K562 (cell line): ENCODE results near the gene CARD9. TPM values are rescaled to one million over a fixed set of nuclear protein-coding genes. Genes with fewer than 3 reads are reported as not detected.

Experiments used
- ATAC-seq: fragments of 200-7000 bp; cut with Tn5 transposase; 3 replicates; pipeline ENCODE4 v1.9.1; 2020; ENCODE audit warnings: moderate library complexity
- BruUV-seq: library from RNA; stranded (reverse); fragments of 400-500 nt; replicated peaks from 2 replicates; lab custom pipeline; 2021; lab: Mats Ljungman, UMichigan
- CTCF ChIA-PET: fragments of 300-600 bp; formaldehyde crosslinking; extraction: SDS; loops from one replicate; lab custom pipeline; 2021; ENCODE audit warnings: low intra/inter-chr PET ratio; lab: Yijun Ruan, JAX
- POLR2A ChIA-PET: fragments of 300-600, 350-650 bp; sonication (Branson Sonifier 250); formaldehyde crosslinking; extraction: SDS; loops from one replicate; lab custom pipeline; 2021; ENCODE audit warnings: antibody characterized with exemption, inconsistent platforms; lab: Yijun Ruan, JAX
- DNase-seq, 4 experiments: peaks; one replicate each; pipeline versions ENCODE4 v3.0.0 to v3.0.0-alpha.2; 2011 to 2018; ENCODE audit warnings: low spot score in 3 of 4, mixed read lengths in 3 of 4; ENCODE audit errors: extremely low read depth in 1 of 4
- FAIRE-seq: peaks from 2 replicates; lab custom pipeline; 2011; peaks lifted over from hg19 to GRCh38; lab: Jason Lieb, UNC
- H2AFZ ChIP-seq: 2 replicates; pipeline ENCODE4 v1.6.0; 2011; ENCODE audit warnings: low read depth, low read length, control low read depth, inconsistent platforms
- H3K27ac ChIP-seq: fragments of 200-600 bp; 3 replicates; pipeline ENCODE4 v1.8.0; 2011; ENCODE audit warnings: low read depth, mild to moderate bottlenecking, control low read depth, inconsistent platforms, low read length, moderate library complexity, mixed read lengths; ENCODE audit errors: extremely low read depth
- H3K27me3 ChIP-seq, 2 experiments: fragments of 300-600 bp in 1 of 2; 2 replicates in 1 of 2; 3 replicates in 1 of 2; pipeline versions ENCODE4 v1.6.0 to v1.8.0; 2011; ENCODE audit warnings: inconsistent platforms in 2 of 2, low read length in 2 of 2, mild to moderate bottlenecking in 1 of 2, mixed read lengths in 1 of 2, moderate library complexity in 1 of 2; ENCODE audit not compliant: control insufficient read depth in 2 of 2, insufficient read depth in 2 of 2
- H3K36me3 ChIP-seq: fragments of 300-600 bp; 3 replicates; pipeline ENCODE4 v1.8.0; 2011; ENCODE audit warnings: mild to moderate bottlenecking, low read length, inconsistent platforms; ENCODE audit not compliant: control insufficient read depth, insufficient read depth
- H3K4me1 ChIP-seq, 2 experiments: fragments of 200-600 bp in 1 of 2; replicated peaks in 1 of 2; 2 replicates in 1 of 2; 3 replicates in 1 of 2; pipeline versions ENCODE4 v1.5.1 to v1.8.0; 2011; ENCODE audit warnings: inconsistent platforms in 2 of 2, low read length in 2 of 2, mild to moderate bottlenecking in 1 of 2, mixed read lengths in 1 of 2, moderate library complexity in 1 of 2; ENCODE audit not compliant: control insufficient read depth in 2 of 2, insufficient read depth in 2 of 2
- H3K4me2 ChIP-seq: 2 replicates; pipeline ENCODE4 v1.6.1; 2011; ENCODE audit warnings: low read length, control low read depth, inconsistent platforms, mixed read lengths; ENCODE audit not compliant: insufficient read depth
- H3K4me3 ChIP-seq: fragments of 200-600 bp; sonication (generic), shearing (Covaris generic); 2 replicates; pipeline ENCODE4 v1.5.1; 2016; ENCODE audit warnings: control low read depth, inconsistent platforms
- H3K79me2 ChIP-seq: fragments of 200-600 bp; 3 replicates; pipeline ENCODE4 v1.8.0; 2011; ENCODE audit warnings: low read length, inconsistent platforms; ENCODE audit not compliant: control insufficient read depth, insufficient read depth
- H3K9ac ChIP-seq, 2 experiments: 2 replicates each; pipeline versions ENCODE4 v1.6.0 to v1.6.1; 2011; ENCODE audit warnings: low read depth in 2 of 2, low read length in 2 of 2, control low read depth in 1 of 2, inconsistent platforms in 1 of 2, mild to moderate bottlenecking in 1 of 2, mixed read lengths in 1 of 2; ENCODE audit not compliant: insufficient read depth in 1 of 2
- H3K9me1 ChIP-seq: one replicate; pipeline ENCODE4 v1.6.0; 2011; ENCODE audit warnings: inconsistent platforms, mild to moderate bottlenecking, low read length, moderate library complexity; ENCODE audit not compliant: control insufficient read depth, insufficient read depth
- H3K9me3 ChIP-seq: replicated peaks from 2 replicates; pipeline ENCODE4 v1.5.1; 2011; ENCODE audit warnings: low read depth, low read length, inconsistent platforms; ENCODE audit not compliant: control insufficient read depth, insufficient read depth
- H4K20me1 ChIP-seq: replicated peaks from 2 replicates; pipeline ENCODE4 v1.6.1; 2011; ENCODE audit warnings: low read length, inconsistent platforms, mixed read lengths; ENCODE audit not compliant: control insufficient read depth, insufficient read depth
- GATA2 ChIP-seq: sonication (generic); formaldehyde crosslinking; IDR thresholded peaks from 2 replicates; pipeline ENCODE4 v1.4.0; 2020; ENCODE audit warnings: mild to moderate bottlenecking, missing genetic modification reagents
- HNRNPLL ChIP-seq: fragments of 200-400 bp; formaldehyde crosslinking; IDR thresholded peaks from 2 replicates; pipeline ENCODE4 v1.6.1; 2017; ENCODE audit warnings: low read length, low read depth, mild to moderate bottlenecking; ENCODE audit not compliant: poor library complexity, severe bottlenecking
- MCM5 ChIP-seq: fragments of 450-650 bp; IDR thresholded peaks from 2 replicates; pipeline ENCODE4 v1.6.1; 2016; ENCODE audit warnings: low read depth
- NELFE ChIP-seq: IDR thresholded peaks from 2 replicates; pipeline ENCODE4 v1.6.1; 2011; ENCODE audit warnings: mild to moderate bottlenecking; ENCODE audit not compliant: insufficient read depth, insufficient read length
- POLR3A ChIP-seq: IDR thresholded peaks from 2 replicates; pipeline ENCODE4 v1.6.1; 2011; ENCODE audit warnings: borderline replicate concordance, mild to moderate bottlenecking, moderate library complexity; ENCODE audit not compliant: insufficient read length, insufficient read depth; ENCODE audit errors: extremely low read depth
- ZFPM2 ChIP-seq: fragments of 250-450 bp; sonication (Bioruptor Pico); IDR thresholded peaks from 2 replicates; pipeline ENCODE4 v1.5.1; 2022; ENCODE audit warnings: mild to moderate bottlenecking
- ZNF12 ChIP-seq: sonication (generic); formaldehyde crosslinking; IDR thresholded peaks from 2 replicates; pipeline ENCODE4 v1.4.0; 2020; ENCODE audit warnings: mild to moderate bottlenecking, missing genetic modification reagents
- ZNF583 ChIP-seq: fragments of 250-450 bp; sonication (Bioruptor Pico); IDR thresholded peaks from 2 replicates; pipeline ENCODE4 v1.4.0; 2020
- ZNF592 ChIP-seq: fragments of 450-650 bp; IDR thresholded peaks from 2 replicates; pipeline ENCODE4 v1.6.1; 2017; ENCODE audit warnings: antibody characterized with exemption, mild to moderate bottlenecking
- ZNF668 ChIP-seq: fragments of 250-450 bp; sonication (Bioruptor Pico); IDR thresholded peaks from 2 replicates; pipeline ENCODE4 v1.8.0; 2022; ENCODE audit warnings: mild to moderate bottlenecking, inconsistent platforms
- WGBS: fragments of 100-300 bp; shearing (Covaris generic); methylation state at CpG from one replicate; pipeline ENCODE4 v1.1.6; 2016; ENCODE audit warnings: low coverage, mixed read lengths; ENCODE audit not compliant: insufficient coverage; ENCODE audit errors: missing lambda C conversion rate; 5-methylcytosine and 5-hydroxymethylcytosine counted together
- in situ Hi-C: fragments of 300-500 bp; cut with MboI; formaldehyde crosslinking; loops from 4 replicates; pipeline ENCODE4 v1.15.0; 2018; ENCODE audit warnings: inconsistent platforms, mixed read lengths
- intact Hi-C: fragments of 100-400 bp; cut with micrococcal nuclease; formaldehyde crosslinking; loops from 2 replicates; pipeline ENCODE4 v1.14.2; 2022
- polyA plus RNA-seq, 8 experiments: library from polyadenylated mRNA; depleted of rRNA in 4 of 8; stranded (reverse) in 5 of 8; unstranded in 3 of 8; fragments of >200 nt; fragmentation: Nextera tagmentation in 2 of 8; fragmentation: Illumina TruSeq in 1 of 8; extraction: Ambion mirVana in 2 of 8; extraction: Trizol in 1 of 8; gene quantifications; 2 replicates each; pipeline versions ENCODE4 v1.2.1 to v1.2.3, GENCODE V29; 2011 to 2014; ENCODE audit warnings: inconsistent platforms in 1 of 8, missing spikeins in 1 of 8
- total RNA-seq, 7 experiments: library from RNA; depleted of rRNA in 6 of 7; stranded (reverse); fragments of >200 nt in 6 of 7; fragmentation: Illumina TruSeq in 2 of 7; extraction: Trizol in 2 of 7; gene quantifications; 2 replicates each; pipeline versions ENCODE4 v1.2.1 to v1.2.3, GENCODE V29; 2011 to 2021; ENCODE audit warnings: low replicate concordance in 1 of 7
- TF ChIP-seq, protein P1 (sequence below): sonication (generic); formaldehyde crosslinking; IDR thresholded peaks from 2 replicates; pipeline ENCODE4 v1.4.0; 2020; ENCODE audit warnings: mild to moderate bottlenecking, missing genetic modification reagents
- TF ChIP-seq, protein P2 (sequence below): sonication (generic); formaldehyde crosslinking; IDR thresholded peaks from 2 replicates; pipeline ENCODE4 v1.8.0; 2022; ENCODE audit warnings: missing genetic modification reagents, mild to moderate bottlenecking, moderate library complexity, borderline replicate concordance

Gene CARD9
- total and polyA plus RNA-seq, 9 of the 15 experiments (the other 6 are each of a cell fraction or from before 2014, with no cell fraction given), result 1.7 to 53.0 (median 9.7) TPM

- H3K9me3 ChIP-seq, result no peaks in the 10 kb centered on the region
- ChIA-PET CTCF (no interaction called here), POLR2A (no interaction called here)
- ATAC-seq (no peak), FAIRE-seq (no peak), DNase-seq (no peak)
- no peak overlapping the region for H3K4me2 ChIP-seq
- H3K36me3 ChIP-seq, result peaks cover 98% of the 10 kb centered on the region; the same call in 2 of the 3 replicates
- no peak overlapping the region for H3K27ac ChIP-seq
- no peak overlapping the region for H3K4me3 ChIP-seq
- WGBS, result 91% methylated on average over 9 of the region's 17 CpGs
- no peaks in the 10 kb centered on the region for H4K20me1 ChIP-seq
- H3K9ac ChIP-seq, result no peak overlapping the region; a peak in 1 of 4 replicates
- no peaks in the 10 kb centered on the region for H3K9me1 ChIP-seq
- no peaks in the 10 kb centered on the region for H3K79me2 ChIP-seq
- in situ Hi-C loops, result no loop called here
- intact Hi-C loops, result no loop called here
- no peak overlapping the region for H2AFZ ChIP-seq
- peaks cover 0 to 42% of the 10 kb centered on the region in 2 experiments; a peak in 1 of 5 replicates for H3K4me1 ChIP-seq
- BruUV-seq, result no TSS peak
- H3K27me3 ChIP-seq, result no peaks in the 10 kb centered on the region
- TF ChIP-seq ZNF592, result no peak
- TF ChIP-seq ZNF668, result no peak
- TF ChIP-seq ZNF583, result no peak
- no peak for TF ChIP-seq MCM5
- TF ChIP-seq GATA2, result no peak
- TF ChIP-seq ZNF12 (CRISPR knock-in tag), result no peak
- TF ChIP-seq, protein P1, sequence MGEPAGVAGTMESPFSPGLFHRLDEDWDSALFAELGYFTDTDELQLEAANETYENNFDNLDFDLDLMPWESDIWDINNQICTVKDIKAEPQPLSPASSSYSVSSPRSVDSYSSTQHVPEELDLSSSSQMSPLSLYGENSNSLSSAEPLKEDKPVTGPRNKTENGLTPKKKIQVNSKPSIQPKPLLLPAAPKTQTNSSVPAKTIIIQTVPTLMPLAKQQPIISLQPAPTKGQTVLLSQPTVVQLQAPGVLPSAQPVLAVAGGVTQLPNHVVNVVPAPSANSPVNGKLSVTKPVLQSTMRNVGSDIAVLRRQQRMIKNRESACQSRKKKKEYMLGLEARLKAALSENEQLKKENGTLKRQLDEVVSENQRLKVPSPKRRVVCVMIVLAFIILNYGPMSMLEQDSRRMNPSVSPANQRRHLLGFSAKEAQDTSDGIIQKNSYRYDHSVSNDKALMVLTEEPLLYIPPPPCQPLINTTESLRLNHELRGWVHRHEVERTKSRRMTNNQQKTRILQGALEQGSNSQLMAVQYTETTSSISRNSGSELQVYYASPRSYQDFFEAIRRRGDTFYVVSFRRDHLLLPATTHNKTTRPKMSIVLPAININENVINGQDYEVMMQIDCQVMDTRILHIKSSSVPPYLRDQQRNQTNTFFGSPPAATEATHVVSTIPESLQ (CRISPR knock-in tag), result no peak
- no peak for TF ChIP-seq ZFPM2 (CRISPR knock-in tag)
- TF ChIP-seq POLR3A, result no peak
- TF ChIP-seq, protein P2, sequence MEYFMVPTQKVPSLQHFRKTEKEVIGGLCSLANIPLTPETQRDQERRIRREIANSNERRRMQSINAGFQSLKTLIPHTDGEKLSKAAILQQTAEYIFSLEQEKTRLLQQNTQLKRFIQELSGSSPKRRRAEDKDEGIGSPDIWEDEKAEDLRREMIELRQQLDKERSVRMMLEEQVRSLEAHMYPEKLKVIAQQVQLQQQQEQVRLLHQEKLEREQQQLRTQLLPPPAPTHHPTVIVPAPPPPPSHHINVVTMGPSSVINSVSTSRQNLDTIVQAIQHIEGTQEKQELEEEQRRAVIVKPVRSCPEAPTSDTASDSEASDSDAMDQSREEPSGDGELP (CRISPR knock-in tag), result no peak
- TF ChIP-seq NELFE, result no peak
- TF ChIP-seq HNRNPLL, result no peak
These were observed 6.9 kb upstream of the CARD9 start for GRCh38 chr9:136380381-136380780.
